Peyer's patch (tissue), 4 donors: ENCODE data around the gene MEPCE. TPM values are rescaled to one million over a fixed set of nuclear protein-coding genes. Genes with fewer than 3 reads are reported as not detected.

Experiments used
- DNase-seq, 3 donors: peaks; one replicate each; pipeline ENCODE4 v3.0.0-alpha.2; 2017 to 2019
- H3K27ac ChIP-seq, 4 donors: fragments of 200-600 bp; sonication (generic); one replicate each; pipeline ENCODE4 v1.5.1; 2016 to 2019
- H3K27me3 ChIP-seq, 2 donors: fragments of 200-600 bp; sonication (generic); one replicate each; pipeline ENCODE4 v1.5.1; 2019
- H3K36me3 ChIP-seq, 3 donors: fragments of 200-600 bp; sonication (generic); one replicate each; pipeline ENCODE4 v1.5.1; 2016 to 2019
- H3K4me1 ChIP-seq, 4 donors: fragments of 200-600 bp; sonication (generic); one replicate each; pipeline ENCODE4 v1.5.1; 2016 to 2019
- H3K4me3 ChIP-seq, 4 donors: fragments of 200-600 bp; sonication (generic); 1 replicate in 3 of 4; 2 replicates in 1 of 4; pipeline ENCODE4 v1.5.1; 2016 to 2019; ENCODE audit warnings: mild to moderate bottlenecking in 1 of 4
- H3K9me3 ChIP-seq, 4 donors: fragments of 200-600 bp; sonication (generic); one replicate each; pipeline ENCODE4 v1.5.1; 2016 to 2019; ENCODE audit warnings: mild to moderate bottlenecking in 1 of 4
- CTCF ChIP-seq, 6 experiments: fragments of 450-650 bp in 4 of 6; fragments of 200-600 bp in 2 of 6; sonication (generic) in 1 of 6; IDR thresholded peaks; one replicate each; pipeline ENCODE4 v1.5.1; 2017 to 2019; ENCODE audit warnings: antibody characterized with exemption in 6 of 6, mild to moderate bottlenecking in 3 of 6, moderate library complexity in 1 of 6
- POLR2A ChIP-seq, 2 donors: fragments of 450-650 bp; IDR thresholded peaks; one replicate each; pipeline ENCODE4 v1.5.1; 2017; ENCODE audit warnings: antibody characterized with exemption in 2 of 2, mild to moderate bottlenecking in 2 of 2, moderate library complexity in 2 of 2
- total RNA-seq, 4 donors: library from RNA; depleted of rRNA; stranded (reverse); fragments of >200 nt; gene quantifications; one replicate each; pipeline ENCODE4 v1.1.0, GENCODE V29; 2016

MEPCE gene
- total RNA-seq, 4 donors from 2014 or later, result 17.3 to 46.3 (median 32.2) TPM

DNA sequence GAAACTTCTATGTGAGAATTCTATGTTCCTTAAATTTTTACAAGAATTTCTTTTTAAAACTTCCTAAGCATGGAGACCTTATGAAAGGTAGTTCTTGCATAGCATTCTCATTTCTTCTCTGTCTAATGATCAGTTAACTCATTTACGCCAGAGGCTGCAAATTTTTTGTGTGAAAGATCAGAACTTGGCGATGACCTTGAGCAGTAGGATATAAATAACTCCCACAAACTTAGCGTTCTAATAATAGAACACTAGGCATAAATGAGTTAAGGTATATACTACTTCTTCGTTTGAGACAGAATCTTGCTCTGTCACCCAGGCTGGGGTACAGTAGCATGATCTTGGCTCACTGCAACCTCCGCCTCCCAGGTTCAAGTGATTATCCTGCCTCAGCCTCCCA, 42.7 kb upstream of the MEPCE start:
- Histone ChIP-seq H3K4me1 (no peaks in the 10 kb centered on the region), H3K9me3 (no peaks in the 10 kb centered on the region), H3K4me3 (no peak overlapping the region), H3K27ac (no peak overlapping the region), H3K27me3 (no peaks in the 10 kb centered on the region), H3K36me3 (no peaks in the 10 kb centered on the region)
- no peak for TF ChIP-seq CTCF (IDR thresholded peaks at IDR 0.05)
- TF ChIP-seq POLR2A (IDR thresholded peaks at IDR 0.05), result no peak
- no peak for DNase-seq

- DNase-seq, result no peak
- no peak for TF ChIP-seq CTCF (IDR thresholded peaks at IDR 0.05)
- TF ChIP-seq POLR2A (IDR thresholded peaks at IDR 0.05), result no peak
- no peak overlapping the region for H3K4me3 ChIP-seq
- no peaks in the 10 kb centered on the region for H3K27me3 ChIP-seq
- no peaks in the 10 kb centered on the region for H3K9me3 ChIP-seq
- no peak overlapping the region for H3K27ac ChIP-seq
- no peaks in the 10 kb centered on the region for H3K4me1 ChIP-seq
- no peaks in the 10 kb centered on the region for H3K36me3 ChIP-seq
Observed at GRCh38 chr7:100387695-100388094, 41.9 kb upstream of the MEPCE start.

DNA sequence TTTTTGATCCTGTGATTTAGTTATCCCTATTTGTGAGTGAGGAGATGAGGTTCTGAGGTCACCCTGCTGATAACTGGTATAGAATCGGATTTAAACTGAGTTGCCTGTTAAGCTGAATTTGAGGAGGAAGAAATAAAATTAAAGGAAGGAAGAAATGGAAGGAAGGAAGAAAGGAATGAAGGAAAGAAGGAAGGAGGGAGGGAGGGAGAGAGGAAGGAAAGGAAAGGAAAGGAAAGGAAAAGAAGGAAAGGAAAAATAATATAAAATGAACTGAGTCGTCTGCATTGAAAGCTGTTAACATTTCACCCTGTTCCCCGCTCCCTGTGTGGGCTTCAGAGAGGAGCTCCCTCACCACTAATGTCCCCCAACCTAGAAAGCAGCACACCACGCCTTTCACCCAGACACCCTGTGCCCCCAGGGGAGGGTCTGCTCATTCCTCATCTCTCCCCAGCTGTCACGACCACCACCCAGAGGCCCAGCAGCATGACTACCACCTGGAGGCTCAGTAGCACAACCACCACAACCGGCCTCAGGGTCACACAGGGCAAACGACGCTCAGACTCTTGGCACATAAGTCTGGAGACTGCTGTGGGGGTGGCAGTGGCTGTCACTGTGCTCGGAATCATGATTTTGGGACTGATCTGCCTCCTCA, 40.1 kb upstream of the MEPCE start:
- H3K9me3 ChIP-seq, result no peaks in the 10 kb centered on the region
- no peak overlapping the region for H3K27ac ChIP-seq
- no peaks in the 10 kb centered on the region for H3K36me3 ChIP-seq
- no peak overlapping the region for H3K4me3 ChIP-seq
- no peaks in the 10 kb centered on the region for H3K27me3 ChIP-seq
- TF ChIP-seq POLR2A (IDR thresholded peaks at IDR 0.05) (no peak), CTCF (IDR thresholded peaks at IDR 0.05) (no peak)
- no peak for DNase-seq
- H3K4me1 ChIP-seq, result no peaks in the 10 kb centered on the region

GRCh38 chr7:100390286-100391009, 39.2 kb upstream of the MEPCE start:
- no peaks in the 10 kb centered on the region for H3K9me3 ChIP-seq
- no peaks in the 10 kb centered on the region for H3K4me1 ChIP-seq
- DNase-seq, result no peak
- no peak for TF ChIP-seq POLR2A (IDR thresholded peaks at IDR 0.05)
- TF ChIP-seq CTCF (IDR thresholded peaks at IDR 0.05), result no peak
- no peak overlapping the region for H3K4me3 ChIP-seq
- no peaks in the 10 kb centered on the region for H3K36me3 ChIP-seq
- no peaks in the 10 kb centered on the region for H3K27me3 ChIP-seq
- no peak overlapping the region for H3K27ac ChIP-seq

DNA sequence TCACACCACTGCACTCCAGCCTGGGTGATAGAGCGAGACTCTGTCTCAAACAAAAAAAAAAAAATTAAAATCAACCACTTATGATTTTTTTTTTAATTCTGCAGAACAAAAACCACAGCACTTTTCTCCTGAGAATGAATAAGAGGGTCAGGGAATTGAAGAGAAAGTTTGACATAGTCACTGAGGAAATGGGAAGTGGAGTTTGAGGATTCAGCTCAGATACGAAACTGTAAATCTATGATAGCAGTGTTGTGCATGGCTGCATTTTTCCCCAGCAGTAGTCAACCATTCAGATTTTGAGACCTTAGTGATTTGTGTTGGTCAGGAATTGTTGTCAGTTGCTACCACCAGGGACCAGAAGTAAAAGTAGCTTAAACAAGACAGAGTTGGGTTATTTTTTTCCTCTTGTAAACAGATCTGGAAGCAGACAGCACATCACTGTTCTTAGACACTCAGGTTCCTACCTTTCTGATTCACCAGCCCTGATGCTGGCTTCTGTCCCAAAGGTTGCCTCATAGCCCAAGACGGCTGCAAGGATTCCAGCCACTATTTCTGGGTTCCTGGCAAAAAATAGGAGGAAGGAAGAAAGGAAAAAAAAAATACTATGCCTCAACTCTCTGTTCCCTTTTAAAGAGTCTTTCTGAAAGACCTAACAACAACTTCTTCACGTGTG, 36.3 kb upstream of the MEPCE start:
- H3K4me3 ChIP-seq, result no peak overlapping the region
- TF ChIP-seq POLR2A (IDR thresholded peaks at IDR 0.05) (no peak), CTCF (IDR thresholded peaks at IDR 0.05) (no peak)
- H3K27me3 ChIP-seq, result no peaks in the 10 kb centered on the region
- DNase-seq, result no peak
- H3K9me3 ChIP-seq, result no peaks in the 10 kb centered on the region
- no peaks in the 10 kb centered on the region for H3K36me3 ChIP-seq
- no peak overlapping the region for H3K27ac ChIP-seq
- peaks cover 0 to 4% (median 1%) of the 10 kb centered on the region in 4 donors for H3K4me1 ChIP-seq
